ENCODE measurements around the gene FOXL1. TPM values are rescaled to one million over a fixed set of nuclear protein-coding genes. Genes with fewer than 3 reads are reported as not detected.

Gene FOXL1
- total RNA-seq, 1 donor from 2014 or later, result 0.81 TPM

GRCh38 chr16:86570558-86571529 lies 7.5 kb upstream of the FOXL1 start:
- Histone ChIP-seq H3K4me3 (peak overlapping the region; percentile 5), H3K9me3 (no peaks in the 10 kb centered on the region), H3K27me3 (peaks cover 93% of the 10 kb centered on the region), H3K27ac (no peak overlapping the region), H3K36me3 (no peaks in the 10 kb centered on the region), H3K4me1 (peaks cover 3% of the 10 kb centered on the region)
- ATAC-seq (no peak), DNase-seq (no peak)
- intact Hi-C loops (cut with DNase I), result loop anchor here (10.0 kb wide), 1 partner anchor 194 kb away; no protein-coding TSS in a partner anchor
- no peak for TF ChIP-seq CTCF (IDR thresholded peaks at IDR 0.05)

DNA sequence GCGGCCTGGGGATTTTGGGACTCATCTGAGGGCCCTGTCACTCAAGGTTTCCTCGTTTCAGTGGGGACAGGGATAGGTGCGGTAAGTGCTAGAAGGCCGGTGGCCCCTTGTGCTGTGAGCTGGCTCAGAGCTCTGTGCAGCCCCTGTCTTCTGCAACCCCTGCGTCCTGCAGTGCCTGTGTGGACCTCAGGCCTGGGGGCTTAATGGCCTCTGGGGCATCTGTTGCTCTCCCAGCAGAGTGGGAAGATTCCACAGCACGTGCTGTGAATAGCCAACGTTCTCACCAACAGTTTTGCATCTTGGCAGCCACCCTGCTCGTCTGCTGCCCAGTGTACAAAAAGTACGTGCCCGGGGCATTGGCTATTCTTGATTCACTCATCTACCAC lies 6.8 kb upstream of the FOXL1 start:
- no peak for TF ChIP-seq CTCF (IDR thresholded peaks at IDR 0.05)
- no peak for ATAC-seq
- Histone ChIP-seq H3K4me3 (no peak overlapping the region), H3K9me3 (no peaks in the 10 kb centered on the region), H3K36me3 (no peaks in the 10 kb centered on the region), H3K27me3 (peaks cover 93% of the 10 kb centered on the region), H3K4me1 (peaks cover 6% of the 10 kb centered on the region), H3K27ac (no peak overlapping the region)
- no peak for DNase-seq
- intact Hi-C loops (cut with DNase I), result loop anchor here (10.0 kb wide), 1 partner anchor 193 kb away; no protein-coding TSS in a partner anchor

GRCh38 chr16:86572041-86572521 lies 6.3 kb upstream of the FOXL1 start:
- H3K9me3 ChIP-seq, result no peaks in the 10 kb centered on the region
- H3K4me1 ChIP-seq, result peaks cover 6% of the 10 kb centered on the region
- intact Hi-C loops (cut with DNase I), result loop anchor here (10.0 kb wide), 1 partner anchor 193 kb away; no protein-coding TSS in a partner anchor
- H3K36me3 ChIP-seq, result no peaks in the 10 kb centered on the region
- H3K4me3 ChIP-seq, result no peak overlapping the region
- no peak for DNase-seq
- no peak overlapping the region for H3K27ac ChIP-seq
- no peak for ATAC-seq
- H3K27me3 ChIP-seq, result peaks cover 93% of the 10 kb centered on the region
- no peak for TF ChIP-seq CTCF (IDR thresholded peaks at IDR 0.05)

DNA sequence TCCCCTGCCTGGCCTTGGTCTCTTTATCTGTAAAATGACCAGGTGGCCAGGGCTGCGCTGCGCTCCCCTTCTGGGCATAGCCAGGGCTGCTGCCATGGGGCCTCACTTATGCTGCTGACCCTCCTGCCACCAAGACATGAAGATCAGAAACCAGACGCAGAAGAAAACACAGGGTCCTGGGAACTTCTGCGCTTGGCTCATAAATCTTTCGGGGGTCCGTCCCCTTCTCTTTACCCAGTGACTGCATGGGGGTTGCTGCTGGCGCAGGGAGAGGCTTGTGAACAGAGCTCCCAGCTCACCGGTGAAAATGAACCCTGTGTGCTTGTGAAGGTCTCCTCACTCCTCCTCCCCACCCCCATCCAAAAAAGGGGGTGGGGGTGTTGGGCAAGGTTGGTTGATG lies 5.7 kb upstream of the FOXL1 start:
- Histone ChIP-seq H3K27ac (no peak overlapping the region), H3K4me1 (peaks cover 6% of the 10 kb centered on the region), H3K27me3 (peaks cover 93% of the 10 kb centered on the region), H3K36me3 (no peaks in the 10 kb centered on the region), H3K9me3 (no peaks in the 10 kb centered on the region), H3K4me3 (no peak overlapping the region)
- intact Hi-C loops (cut with DNase I), result loop anchor here (10.0 kb wide), 1 partner anchor 192 kb away; no protein-coding TSS in a partner anchor
- ATAC-seq, result no peak
- no peak for DNase-seq
- no peak for TF ChIP-seq CTCF (IDR thresholded peaks at IDR 0.05)

DNA sequence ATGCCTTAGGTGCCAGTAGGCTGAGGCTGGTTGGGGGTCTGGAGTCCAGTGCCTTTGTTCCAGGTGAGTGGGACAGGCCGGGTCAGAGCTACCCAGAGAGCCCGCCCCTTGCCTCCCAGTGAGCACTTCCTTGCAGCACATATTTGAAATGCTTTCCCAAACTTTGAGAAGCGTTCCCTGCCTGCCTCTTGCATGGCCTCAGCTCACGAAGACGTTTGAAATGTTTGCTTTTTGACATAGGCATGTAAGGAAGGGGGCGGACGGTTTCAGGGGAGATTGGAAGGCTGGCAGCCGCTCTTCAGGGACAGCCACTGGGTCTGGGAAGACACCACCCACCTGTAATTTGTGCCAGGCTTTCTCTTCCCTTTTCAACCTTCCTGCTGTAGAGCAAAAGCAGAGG lies 5.1 kb upstream of the FOXL1 start:
- no peaks in the 10 kb centered on the region for H3K36me3 ChIP-seq
- ATAC-seq (no peak), DNase-seq (no peak)
- TF ChIP-seq CTCF (IDR thresholded peaks at IDR 0.05), result no peak
- H3K9me3 ChIP-seq, result no peaks in the 10 kb centered on the region
- peaks cover 7% of the 10 kb centered on the region for H3K4me1 ChIP-seq
- no peak overlapping the region for H3K27ac ChIP-seq
- intact Hi-C loops (cut with DNase I), result loop anchor here (10.0 kb wide), 1 partner anchor 192 kb away; no protein-coding TSS in a partner anchor
- H3K27me3 ChIP-seq, result peaks cover 97% of the 10 kb centered on the region
- H3K4me3 ChIP-seq, result no peak overlapping the region
